ENCODE measurements around the gene PIEZO1.

The PIEZO1 gene

DNA sequence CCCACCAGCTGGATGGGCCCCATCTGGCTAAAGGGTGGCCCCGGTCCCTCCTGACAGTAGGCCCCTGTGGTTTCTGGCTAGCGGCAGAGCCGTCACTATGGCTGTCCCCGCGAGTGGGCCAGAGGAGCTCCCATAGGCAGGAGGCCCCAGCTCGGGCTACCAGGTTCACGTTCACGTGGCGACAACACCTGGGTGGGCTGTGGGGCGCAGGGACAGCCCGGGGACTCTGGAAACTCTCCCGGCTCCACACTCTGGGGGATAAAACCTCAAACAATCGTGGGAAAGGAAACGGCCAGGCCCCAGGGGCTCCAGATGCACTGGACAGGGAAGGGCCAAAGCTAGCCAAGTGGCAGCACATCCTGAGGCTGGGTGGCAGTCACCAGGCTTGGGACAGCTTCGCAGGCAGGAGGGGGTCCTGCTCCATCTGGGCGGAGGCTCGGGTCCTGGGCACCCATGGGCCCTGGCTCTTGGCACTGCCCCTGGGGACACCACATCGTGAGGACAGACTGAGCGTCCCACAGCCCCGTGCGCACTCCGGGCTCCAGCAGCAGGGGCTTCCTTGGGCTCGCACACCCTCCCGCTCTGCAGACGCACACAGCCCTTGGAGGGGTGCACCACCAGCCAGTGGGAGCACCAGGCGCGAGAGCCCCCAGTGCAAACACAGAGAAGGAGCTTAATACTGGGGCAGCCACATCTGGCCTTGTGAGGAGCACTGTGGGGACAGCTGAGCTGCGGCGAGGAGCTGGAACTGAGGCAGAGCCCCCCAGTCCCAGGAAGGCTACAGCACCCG, 83.2 kb downstream of the PIEZO1 start:
- DNase-seq (ENCODE audit: low read depth in 2 of 2) = no peak

DNA sequence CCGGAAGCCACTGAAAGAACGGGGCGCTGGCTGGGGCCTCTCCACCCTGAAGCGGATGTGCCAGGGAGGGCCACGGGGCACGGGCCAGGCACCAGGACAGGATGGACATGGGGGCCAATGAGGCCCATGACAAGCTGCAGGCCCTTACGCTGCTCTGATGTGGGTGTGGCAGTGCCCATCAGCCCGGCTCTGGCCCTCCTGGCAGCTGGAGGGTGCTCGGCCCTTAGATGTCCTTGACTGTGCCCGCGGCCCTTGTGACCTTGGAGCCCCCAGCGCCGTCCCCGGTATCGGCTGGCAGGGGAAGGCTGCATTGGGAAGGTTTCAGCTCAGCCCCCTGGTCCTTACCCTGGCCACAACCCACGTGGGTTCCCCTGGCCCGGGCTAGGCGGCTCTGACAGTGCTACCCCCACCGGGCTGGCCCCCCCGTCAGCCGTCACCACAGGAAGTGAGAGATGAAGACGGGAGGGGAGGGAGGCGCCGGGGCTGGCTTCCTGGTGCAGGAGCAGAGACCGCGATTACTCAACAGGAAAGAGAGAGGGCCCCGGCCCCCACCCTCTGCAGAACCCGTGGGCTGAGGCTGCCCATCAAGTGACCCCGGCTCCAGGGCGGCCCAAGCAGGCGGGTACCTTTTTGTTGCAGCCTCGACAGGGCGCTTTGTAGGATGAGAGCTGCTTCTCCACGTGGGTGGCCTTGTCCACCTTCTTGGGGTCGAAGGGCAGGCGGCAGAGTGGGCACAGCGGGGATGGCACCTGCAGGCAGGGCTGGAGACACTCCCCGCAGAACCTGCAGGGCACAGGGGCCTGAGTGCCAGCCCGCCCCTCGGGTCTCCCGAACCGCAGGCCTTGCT, 84.2 kb downstream of the PIEZO1 start:
- DNase-seq (ENCODE audit: low read depth in 2 of 2) = peak; percentile 89 to 92

DNA sequence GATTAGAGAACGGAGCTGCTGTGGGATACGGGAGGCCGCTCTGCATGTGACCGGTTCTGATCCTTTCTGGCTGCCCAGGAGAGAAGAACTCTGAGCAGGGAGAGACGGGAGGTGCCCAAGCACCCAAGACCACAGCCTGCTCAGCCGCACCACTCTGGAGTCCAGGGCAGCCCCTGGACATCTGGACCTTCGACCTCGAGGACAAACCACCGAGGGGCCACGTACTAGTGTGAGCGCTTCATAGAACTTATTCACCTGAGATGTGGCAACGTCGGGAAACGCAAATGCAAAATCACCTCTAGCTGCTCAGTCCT, 84.7 kb downstream of the PIEZO1 start:
- DNase-seq (ENCODE audit: low read depth in 2 of 2) = no peak

- DNase-seq (ENCODE audit: low read depth in 2 of 2) = no peak
Measured at GRCh38 chr16:88699180-88699579, 85.8 kb downstream of the PIEZO1 start.

DNA sequence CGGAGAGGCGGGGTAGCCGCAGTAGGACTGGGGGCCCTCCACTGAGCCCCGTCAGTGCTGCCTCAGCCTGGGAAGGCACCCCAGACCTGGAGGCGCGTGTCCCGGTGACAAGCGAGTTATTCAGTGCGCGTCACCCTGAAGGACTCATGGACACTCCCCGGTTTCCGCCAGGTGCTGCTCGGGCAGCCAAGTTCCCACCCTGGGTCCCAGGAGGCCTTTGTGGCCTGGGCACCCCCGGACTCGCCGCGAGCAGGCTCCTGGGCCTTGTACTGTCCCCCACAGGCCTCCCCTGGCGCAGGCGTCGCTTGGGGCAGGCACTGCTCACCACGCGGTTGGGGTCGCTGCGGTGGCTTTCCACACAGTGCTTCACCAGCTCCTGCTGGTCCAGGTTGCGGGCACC, 86.4 kb downstream of the PIEZO1 start:
- no peak for DNase-seq (ENCODE audit: low read depth in 2 of 2)

DNA sequence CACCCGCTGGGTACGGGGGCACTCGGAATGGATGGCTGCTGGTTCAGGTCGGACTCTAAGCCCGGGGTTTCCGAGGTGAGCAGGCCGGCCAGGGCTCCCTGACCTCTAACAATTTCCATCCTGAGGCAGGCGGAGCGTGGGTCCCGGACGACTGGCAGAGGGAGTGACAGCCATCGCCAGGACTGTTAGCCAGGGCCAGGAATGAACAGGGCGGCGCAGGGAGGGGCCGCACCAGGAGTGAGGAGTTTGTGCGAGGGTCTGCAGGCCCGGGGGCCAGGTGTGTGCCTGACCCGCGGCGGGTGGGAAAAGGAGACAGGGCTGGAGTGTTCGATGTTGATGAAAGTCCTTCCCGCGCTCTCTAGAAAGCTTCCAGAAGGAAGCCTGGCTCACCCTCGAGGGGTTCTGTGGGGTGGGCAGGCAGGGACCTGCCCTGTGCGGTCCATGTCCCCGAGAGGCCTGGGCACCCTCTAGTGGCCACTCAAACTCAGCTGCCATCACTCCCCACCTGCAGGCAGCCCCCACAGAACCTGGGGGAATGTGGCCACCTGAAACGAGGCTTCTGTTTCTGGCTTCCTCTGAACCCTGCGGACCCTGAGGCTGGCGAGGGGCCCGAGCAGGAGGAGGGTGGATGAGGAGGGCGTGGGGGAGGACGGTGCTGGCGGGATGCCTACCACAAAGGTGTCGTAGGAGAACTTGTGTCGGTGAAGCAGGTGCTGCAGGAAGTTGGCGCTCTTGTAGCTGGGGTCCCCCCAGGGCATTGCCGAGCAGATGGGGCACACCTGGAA, 87.0 kb downstream of the PIEZO1 start:
- DNase-seq (ENCODE audit: low read depth in 2 of 2) = no peak

DNA sequence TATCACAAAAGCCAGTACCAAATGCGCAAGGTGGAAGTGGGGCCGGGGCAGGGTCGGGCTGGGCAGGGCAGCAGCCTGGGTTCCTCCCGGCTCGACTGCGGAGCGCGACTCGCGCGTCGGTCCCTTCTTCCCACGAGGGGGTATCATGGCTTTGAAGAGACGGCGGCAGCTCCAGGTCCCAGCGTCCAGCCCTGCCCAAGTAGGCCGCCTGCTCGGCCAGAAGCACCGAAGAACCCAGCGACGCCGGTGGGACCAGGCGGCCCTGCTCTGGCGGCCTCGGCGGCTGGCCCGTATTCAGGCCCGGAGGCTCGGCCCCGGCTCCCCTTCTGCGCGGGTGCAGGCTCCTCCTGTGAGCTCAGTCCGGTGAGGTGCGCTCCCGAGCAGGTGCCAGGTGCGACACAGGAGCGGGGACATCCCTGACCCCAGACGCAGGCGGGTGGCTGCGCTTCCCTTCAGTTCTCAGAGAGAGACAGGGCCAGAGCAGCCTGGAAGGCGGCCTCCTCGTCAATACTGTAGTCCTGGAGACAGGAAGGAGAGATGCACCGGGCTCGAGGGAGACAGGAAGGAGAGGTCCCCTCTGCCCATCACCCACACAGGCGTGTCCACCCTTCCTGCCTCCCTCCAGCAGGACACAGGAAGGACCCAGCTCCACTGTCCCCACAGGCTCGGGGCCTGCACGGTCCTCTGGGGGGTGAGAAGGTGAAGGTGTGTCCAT, 87.7 kb downstream of the PIEZO1 start:
- no peak for DNase-seq (ENCODE audit: low read depth in 2 of 2)

DNA sequence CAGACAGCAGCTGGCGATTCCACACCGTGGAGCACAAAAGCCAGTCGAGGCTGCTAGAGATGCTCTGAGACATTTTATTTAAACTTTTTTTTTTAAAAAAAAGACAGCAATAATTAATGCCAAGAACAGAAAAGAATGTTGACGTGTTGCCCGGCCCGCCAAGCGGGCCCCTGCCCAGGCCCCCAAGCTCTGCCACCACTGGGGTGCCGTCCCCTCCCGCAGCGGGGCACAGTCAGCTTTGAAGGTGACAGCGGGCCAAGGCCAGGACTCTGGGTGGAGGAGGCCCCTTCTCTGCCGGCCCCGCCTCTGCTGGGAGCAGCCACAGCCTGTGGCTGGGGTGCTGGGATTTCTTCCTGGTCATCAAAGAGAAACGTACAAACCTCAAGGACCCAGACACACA, 88.6 kb downstream of the PIEZO1 start:
- DNase-seq (ENCODE audit: low read depth in 2 of 2) = no peak

DNA sequence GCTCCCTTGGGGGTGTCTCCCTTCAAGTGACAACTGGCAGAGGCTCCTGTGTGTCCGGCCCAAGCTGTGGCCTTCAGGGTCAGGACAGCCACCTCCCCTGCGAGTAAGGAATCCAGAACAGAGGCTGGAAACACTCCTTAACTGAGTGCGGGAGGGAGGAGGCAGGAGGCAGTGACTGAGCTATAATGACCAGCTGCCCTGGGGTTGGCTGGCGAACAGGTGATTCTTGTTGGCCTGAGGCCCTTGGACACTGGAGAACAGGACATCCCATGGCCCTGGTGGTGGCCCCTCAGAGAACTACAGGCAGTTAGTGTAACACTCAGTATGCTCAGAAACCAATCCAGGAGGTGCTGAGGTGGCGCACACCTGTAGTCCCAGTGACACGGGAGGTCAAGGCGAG, 89.3 kb downstream of the PIEZO1 start:
- no peak for DNase-seq (ENCODE audit: low read depth in 2 of 2)

- no peak for DNase-seq (ENCODE audit: low read depth in 2 of 2)
Measured at GRCh38 chr16:88695218-88695617, 89.8 kb downstream of the PIEZO1 start.

DNA sequence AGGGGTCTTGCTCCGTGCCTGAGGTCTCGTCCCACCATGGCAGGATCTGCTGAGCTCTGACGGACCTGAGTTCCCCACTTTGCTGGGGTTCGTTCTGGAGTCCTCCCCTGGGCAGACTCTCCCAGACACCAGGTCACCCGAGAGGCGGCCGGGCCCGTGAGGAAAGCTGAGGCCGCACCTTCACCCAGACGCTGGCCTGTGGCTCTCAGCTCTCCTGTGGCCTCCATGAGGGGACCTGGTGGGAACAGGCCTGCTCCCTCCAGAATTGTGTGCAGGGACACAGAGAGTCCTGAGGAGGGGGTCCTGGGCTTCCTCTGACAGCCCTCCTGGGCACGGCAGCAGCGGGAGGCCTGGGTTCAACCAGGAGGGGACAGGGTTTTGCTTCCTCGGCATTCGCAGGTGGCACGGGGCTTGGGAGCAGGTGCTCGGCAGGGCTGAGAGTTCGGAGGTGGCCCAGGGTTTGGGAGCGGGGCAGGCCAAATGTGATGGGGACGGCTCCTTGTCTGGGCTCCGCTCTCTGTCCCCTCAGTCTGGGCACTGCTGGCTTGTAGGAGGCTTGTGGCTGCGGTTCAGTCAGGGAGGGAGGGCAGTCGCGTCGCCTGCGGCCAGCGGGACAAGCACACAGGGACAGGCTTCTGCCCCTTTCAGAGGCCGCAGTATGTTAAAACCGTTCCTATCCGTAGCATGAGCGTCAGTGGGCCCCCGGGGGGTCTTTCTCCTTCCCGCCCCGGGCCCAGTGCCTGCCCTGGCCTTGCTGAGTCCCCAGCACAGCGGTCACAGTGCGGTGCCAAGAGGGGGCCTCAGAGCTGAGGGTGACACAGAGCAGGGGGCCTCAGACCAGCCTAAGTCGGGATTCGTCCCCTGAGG, 90.6 kb downstream of the PIEZO1 start:
- DNase-seq (ENCODE audit: low read depth in 2 of 2) = no peak

GRCh38 chr16:88693420-88694177, 91.4 kb downstream of the PIEZO1 start:
- no peak for DNase-seq (ENCODE audit: low read depth in 2 of 2)

- no peak for DNase-seq (ENCODE audit: low read depth in 2 of 2)
Measured at GRCh38 chr16:88692861-88693260, 92.2 kb downstream of the PIEZO1 start.

GRCh38 chr16:88691924-88692560, 93.0 kb downstream of the PIEZO1 start:
- DNase-seq (ENCODE audit: low read depth in 2 of 2) = no peak

- DNase-seq (ENCODE audit: low read depth in 2 of 2) = no peak
Measured at GRCh38 chr16:88691129-88691813, 93.7 kb downstream of the PIEZO1 start.

- no peak for DNase-seq (ENCODE audit: low read depth in 2 of 2)
Measured at GRCh38 chr16:88690341-88691128, 94.5 kb downstream of the PIEZO1 start.

- DNase-seq (ENCODE audit: low read depth in 2 of 2) = no peak
Measured at GRCh38 chr16:88688013-88688778, 96.8 kb downstream of the PIEZO1 start.

GRCh38 chr16:88687676-88688012, 97.4 kb downstream of the PIEZO1 start:
- DNase-seq (ENCODE audit: low read depth in 2 of 2) = no peak

Data from stimulated activated CD4-positive, alpha-beta T cell treated with anti-CD3 and anti-CD28 coated beads, Interleukin-1b, Interleukin-23, amount 100 ng/mL, for 4 hours (primary cell).